ENCODE results near the gene GLIS2.

Gene GLIS2

GRCh38 chr16:4322121-4323052 lies 6.5 kb downstream of the GLIS2 start:
- H3K9me3 ChIP-seq = no peaks in the 10 kb centered on the region
- H3K27me3 ChIP-seq = peaks cover 50% of the 10 kb centered on the region
- no peak overlapping the region for H3K4me3 ChIP-seq (ENCODE audit: low read depth in 1 of 2, low read length in 1 of 2)
- no peaks in the 10 kb centered on the region for H3K36me3 ChIP-seq
- no peak overlapping the region for H3K27ac ChIP-seq
- TF ChIP-seq, protein P1, sequence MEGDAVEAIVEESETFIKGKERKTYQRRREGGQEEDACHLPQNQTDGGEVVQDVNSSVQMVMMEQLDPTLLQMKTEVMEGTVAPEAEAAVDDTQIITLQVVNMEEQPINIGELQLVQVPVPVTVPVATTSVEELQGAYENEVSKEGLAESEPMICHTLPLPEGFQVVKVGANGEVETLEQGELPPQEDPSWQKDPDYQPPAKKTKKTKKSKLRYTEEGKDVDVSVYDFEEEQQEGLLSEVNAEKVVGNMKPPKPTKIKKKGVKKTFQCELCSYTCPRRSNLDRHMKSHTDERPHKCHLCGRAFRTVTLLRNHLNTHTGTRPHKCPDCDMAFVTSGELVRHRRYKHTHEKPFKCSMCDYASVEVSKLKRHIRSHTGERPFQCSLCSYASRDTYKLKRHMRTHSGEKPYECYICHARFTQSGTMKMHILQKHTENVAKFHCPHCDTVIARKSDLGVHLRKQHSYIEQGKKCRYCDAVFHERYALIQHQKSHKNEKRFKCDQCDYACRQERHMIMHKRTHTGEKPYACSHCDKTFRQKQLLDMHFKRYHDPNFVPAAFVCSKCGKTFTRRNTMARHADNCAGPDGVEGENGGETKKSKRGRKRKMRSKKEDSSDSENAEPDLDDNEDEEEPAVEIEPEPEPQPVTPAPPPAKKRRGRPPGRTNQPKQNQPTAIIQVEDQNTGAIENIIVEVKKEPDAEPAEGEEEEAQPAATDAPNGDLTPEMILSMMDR (IDR thresholded peaks at IDR 0.05) = no peak
- peaks cover 5 to 8% of the 10 kb centered on the region in 2 experiments for H3K4me1 ChIP-seq (ENCODE audit: control insufficient read depth in 1 of 2, insufficient read depth in 1 of 2, low read depth in 1 of 2, low read length in 1 of 2)

GRCh38 chr16:4323071-4323844 lies 7.4 kb downstream of the GLIS2 start:
- TF ChIP-seq, protein P1 (IDR thresholded peaks at IDR 0.05) = no peak
- no peaks in the 10 kb centered on the region for H3K9me3 ChIP-seq
- H3K36me3 ChIP-seq = no peaks in the 10 kb centered on the region
- no peak overlapping the region for H3K4me3 ChIP-seq (ENCODE audit: low read depth in 1 of 2, low read length in 1 of 2)
- H3K4me1 ChIP-seq (ENCODE audit: control insufficient read depth in 1 of 2, insufficient read depth in 1 of 2, low read depth in 1 of 2, low read length in 1 of 2) = peaks cover 10 to 17% of the 10 kb centered on the region in 2 experiments
- peaks cover 50% of the 10 kb centered on the region for H3K27me3 ChIP-seq
- H3K27ac ChIP-seq = no peak overlapping the region

DNA sequence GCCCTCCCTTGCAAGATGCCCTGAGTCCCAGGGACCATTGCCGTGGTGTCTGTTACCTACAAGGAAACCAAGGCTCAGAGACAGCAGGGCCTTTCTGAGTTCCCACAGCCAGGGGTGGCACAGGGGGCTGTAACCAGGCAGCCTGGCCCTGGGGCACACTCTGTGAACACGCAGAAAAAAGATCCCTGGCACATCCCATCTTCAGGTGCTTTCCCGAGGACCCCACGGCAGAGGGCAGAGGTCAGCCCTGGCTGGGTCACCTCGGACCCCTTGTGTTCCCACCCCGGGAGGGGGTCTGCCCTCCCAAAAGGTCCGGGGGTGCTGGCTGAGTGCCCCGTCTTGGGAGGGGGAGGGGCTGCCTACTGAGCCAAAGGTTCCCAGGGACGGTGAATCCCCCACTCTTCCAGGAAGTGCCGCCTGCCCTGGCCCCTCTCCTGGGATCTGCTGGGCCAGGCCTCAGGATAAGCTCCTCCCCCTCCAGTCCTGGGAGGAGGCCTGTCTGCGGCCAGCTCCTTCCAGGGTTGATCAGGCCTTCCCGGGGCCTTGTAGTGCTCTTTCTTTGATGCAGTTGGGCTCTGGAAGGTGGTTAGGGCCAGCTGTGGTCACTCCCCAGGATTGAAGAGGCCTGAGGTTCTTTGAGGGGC lies 8.1 kb downstream of the GLIS2 start:
- TF ChIP-seq, protein P1 (IDR thresholded peaks at IDR 0.05) = no peak

GRCh38 chr16:4324492-4325252 lies 8.8 kb downstream of the GLIS2 start:
- Histone ChIP-seq H3K9me3 (no peaks in the 10 kb centered on the region), H3K4me3 (ENCODE audit: low read depth in 1 of 2, low read length in 1 of 2) (no peak overlapping the region), H3K36me3 (no peaks in the 10 kb centered on the region), H3K4me1 (ENCODE audit: control insufficient read depth in 1 of 2, insufficient read depth in 1 of 2, low read depth in 1 of 2, low read length in 1 of 2) (peaks cover 14 to 19% of the 10 kb centered on the region in 2 experiments), H3K27ac (no peak overlapping the region), H3K27me3 (peaks cover 48% of the 10 kb centered on the region)
- TF ChIP-seq, protein P1 (IDR thresholded peaks at IDR 0.05) = no peak

More for the DNA sequence above, 8.1 kb downstream of the GLIS2 start:
- Histone ChIP-seq H3K27ac (no peak overlapping the region), H3K36me3 (no peaks in the 10 kb centered on the region), H3K9me3 (no peaks in the 10 kb centered on the region), H3K4me3 (ENCODE audit: low read depth in 1 of 2, low read length in 1 of 2) (no peak overlapping the region), H3K27me3 (peaks cover 50% of the 10 kb centered on the region), H3K4me1 (ENCODE audit: control insufficient read depth in 1 of 2, insufficient read depth in 1 of 2, low read depth in 1 of 2, low read length in 1 of 2) (peaks cover 14 to 19% of the 10 kb centered on the region in 2 experiments)

All from neutrophil (primary cell).